HepG2 (cell line): Measurements from ENCODE around the gene SLC35A2. TPM values are rescaled to one million over a fixed set of nuclear protein-coding genes. Genes with fewer than 3 reads are reported as not detected.

Experiments used
- ATAC-seq: fragments of 200-7000 bp; cut with Tn5 transposase; 3 replicates; pipeline ENCODE4 v1.9.1; 2020; ENCODE audit warnings: mild to moderate bottlenecking, moderate library complexity
- BruUV-seq: library from RNA; stranded (reverse); fragments of 400-500 nt; replicated peaks from 2 replicates; lab custom pipeline; 2021; lab: Mats Ljungman, UMichigan
- CTCF ChIA-PET: fragments of 300-600 bp; formaldehyde crosslinking; extraction: SDS; loops from one replicate; lab custom pipeline; 2021; ENCODE audit warnings: low total read pairs, inconsistent platforms, low intra/inter-chr PET ratio; lab: Yijun Ruan, JAX
- POLR2A ChIA-PET: fragments of 350-600 bp; sonication (Branson Sonifier 250); formaldehyde crosslinking; loops from one replicate; lab custom pipeline; 2020; ENCODE audit warnings: antibody characterized with exemption, inconsistent platforms; lab: Yijun Ruan, JAX
- DNase-seq: peaks from one replicate; pipeline ENCODE4 v3.0.0-alpha.2; 2015; ENCODE audit warnings: low spot score
- FAIRE-seq: peaks from 3 replicates; lab custom pipeline; 2011; peaks lifted over from hg19 to GRCh38; lab: Jason Lieb, UNC
- H2AFZ ChIP-seq: one replicate; pipeline ENCODE4 v1.6.1; 2011; ENCODE audit warnings: low read length, inconsistent platforms
- H3K27ac ChIP-seq: fragments of 300-600 bp; 3 replicates; pipeline ENCODE4 v1.8.0; 2011; ENCODE audit warnings: mixed run types, mild to moderate bottlenecking, mixed read lengths, low read length, inconsistent platforms; ENCODE audit not compliant: insufficient read depth; ENCODE audit errors: extremely low read length
- H3K27me3 ChIP-seq, 2 experiments: fragments of 200-600 bp in 1 of 2; 2 replicates in 1 of 2; 3 replicates in 1 of 2; pipeline versions ENCODE4 v1.6.0 to v1.8.0; 2011; ENCODE audit warnings: low read length in 2 of 2, mild to moderate bottlenecking in 2 of 2, moderate library complexity in 2 of 2, inconsistent platforms in 1 of 2; ENCODE audit not compliant: insufficient read depth in 2 of 2, control insufficient read depth in 1 of 2
- H3K36me3 ChIP-seq, 2 experiments: fragments of 200-600 bp in 1 of 2; replicated peaks in 1 of 2; 2 replicates in 1 of 2; 3 replicates in 1 of 2; pipeline versions ENCODE4 v1.5.1 to v1.8.0; 2011; ENCODE audit warnings: low read length in 2 of 2, inconsistent platforms in 1 of 2; ENCODE audit not compliant: insufficient read depth in 2 of 2, control insufficient read depth in 1 of 2
- H3K4me1 ChIP-seq: 2 replicates; pipeline ENCODE4 v1.5.1; 2012; ENCODE audit warnings: low read length, inconsistent platforms; ENCODE audit not compliant: insufficient read depth
- H3K4me2 ChIP-seq: 2 replicates; pipeline ENCODE4 v1.6.0; 2011; ENCODE audit warnings: low read depth, low read length, inconsistent platforms
- H3K4me3 ChIP-seq, 3 experiments: fragments of 200-600 bp in 1 of 3; sonication (generic), shearing (Covaris generic) in 1 of 3; replicated peaks in 1 of 3; 2 replicates each; pipeline ENCODE4 v1.5.1; 2011 to 2016; ENCODE audit warnings: low read length in 3 of 3, inconsistent platforms in 2 of 3, low read depth in 2 of 3, mild to moderate bottlenecking in 2 of 3, control low read depth in 1 of 3, mixed read lengths in 1 of 3; ENCODE audit not compliant: insufficient read depth in 1 of 3
- H3K79me2 ChIP-seq: one replicate; pipeline ENCODE4 v1.6.1; 2011; ENCODE audit warnings: low read length, inconsistent platforms; ENCODE audit not compliant: insufficient read depth
- H3K9ac ChIP-seq: 2 replicates; pipeline ENCODE4 v1.6.0; 2011; ENCODE audit warnings: mild to moderate bottlenecking, low read depth, low read length, inconsistent platforms; ENCODE audit not compliant: insufficient read depth
- H3K9me3 ChIP-seq: 2 replicates; pipeline ENCODE4 v1.5.1; 2012; ENCODE audit warnings: mild to moderate bottlenecking, low read length
- H4K20me1 ChIP-seq: 2 replicates; pipeline ENCODE4 v1.6.0; 2011; ENCODE audit warnings: inconsistent platforms, mild to moderate bottlenecking, low read length, moderate library complexity; ENCODE audit not compliant: insufficient read depth
- HNRNPLL ChIP-seq: fragments of 200-400 bp; formaldehyde crosslinking; IDR thresholded peaks from 2 replicates; pipeline ENCODE4 v1.6.1; 2017; ENCODE audit warnings: mild to moderate bottlenecking, low read depth, low read length; ENCODE audit not compliant: poor library complexity, severe bottlenecking
- MAFK ChIP-seq, 2 experiments: IDR thresholded peaks in 1 of 2; conservative IDR thresholded peaks in 1 of 2; 2 replicates each; pipeline ENCODE4 v1.6.1; 2011; ENCODE audit warnings: improper control_type of control experiment in 2 of 2, low read length in 2 of 2
- MTA3 ChIP-seq: sonication (generic); formaldehyde crosslinking; IDR thresholded peaks from 2 replicates; pipeline ENCODE4 v1.4.0; 2020; ENCODE audit warnings: missing genetic modification reagents
- NR1H2 ChIP-seq: sonication (generic); formaldehyde crosslinking; IDR thresholded peaks from 2 replicates; pipeline ENCODE4 v1.8.1; 2022; ENCODE audit warnings: low read depth, missing genetic modification reagents, borderline replicate concordance
- REL ChIP-seq: sonication (generic); formaldehyde crosslinking; conservative IDR thresholded peaks from 2 replicates; pipeline ENCODE4 v1.8.0; 2022; ENCODE audit warnings: mild to moderate bottlenecking, missing genetic modification reagents, moderate library complexity
- ZNF609 ChIP-seq: sonication (generic); formaldehyde crosslinking; IDR thresholded peaks from 2 replicates; pipeline ENCODE4 v1.4.0; 2020; ENCODE audit warnings: mild to moderate bottlenecking, missing genetic modification reagents, borderline replicate concordance
- ZSCAN30 ChIP-seq: sonication (generic); formaldehyde crosslinking; IDR thresholded peaks from 2 replicates; pipeline ENCODE4 v1.5.0; 2020; ENCODE audit warnings: mild to moderate bottlenecking, missing genetic modification reagents
- ZXDC ChIP-seq: sonication (generic); formaldehyde crosslinking; IDR thresholded peaks from 2 replicates; pipeline ENCODE4 v1.5.0; 2020; ENCODE audit warnings: mild to moderate bottlenecking, missing genetic modification reagents
- WGBS: methylation state at CpG from one replicate; pipeline ENCODE4 v1.1.6; 2017; ENCODE audit warnings: low lambda C conversion rate; 5-methylcytosine and 5-hydroxymethylcytosine counted together
- in situ Hi-C: cut with HindIII; loops from 2 replicates; pipeline ENCODE4 v1.10.0; 2017; ENCODE audit warnings: low pct_unique_long_range_greater_than_20kb; ENCODE audit not compliant: extremely low pct_ligation_motif_present
- intact Hi-C: fragments of 100-400 bp; cut with micrococcal nuclease; formaldehyde crosslinking; loops from one replicate; pipeline ENCODE4 v1.10.0; 2022; ENCODE audit not compliant: unreplicated experiment
- polyA plus RNA-seq, 8 experiments: library from polyadenylated mRNA; depleted of rRNA in 3 of 8; stranded (reverse) in 7 of 8; unstranded in 1 of 8; fragments of >200 nt; fragmentation: Illumina TruSeq in 4 of 8; extraction: Trizol in 4 of 8; gene quantifications; 2 replicates each; pipeline versions ENCODE4 v1.2.1 to v1.2.3, GENCODE V29; 2011 to 2016; ENCODE audit warnings: low read depth in 4 of 8, missing spikeins in 1 of 8, mixed read lengths in 1 of 8; ENCODE audit not compliant: insufficient read depth in 1 of 8
- total RNA-seq, 5 experiments: library from RNA; depleted of rRNA; stranded (reverse); fragments of >200 nt; fragmentation: Illumina TruSeq; extraction: Trizol; gene quantifications; 2 replicates each; pipeline ENCODE4 v1.2.3, GENCODE V29; 2016; ENCODE audit warnings: low read depth in 1 of 5
- TF ChIP-seq, protein P1 (sequence below): sonication (generic); formaldehyde crosslinking; IDR thresholded peaks from 2 replicates; pipeline ENCODE4 v1.4.0; 2020; ENCODE audit warnings: missing genetic modification reagents
- TF ChIP-seq, protein P2 (sequence below): sonication (generic); formaldehyde crosslinking; IDR thresholded peaks from 2 replicates; pipeline ENCODE4 v1.5.1; 2020; ENCODE audit warnings: missing genetic modification reagents, mild to moderate bottlenecking, borderline replicate concordance
- TF ChIP-seq, protein P3 (sequence below): sonication (generic); formaldehyde crosslinking; IDR thresholded peaks from 2 replicates; pipeline ENCODE4 v1.5.1; 2020; ENCODE audit warnings: missing genetic modification reagents, mild to moderate bottlenecking, borderline replicate concordance

SLC35A2 gene
- total and polyA plus RNA-seq, 2 of the 13 experiments (the other 11 are each of a cell fraction or from before 2014, with no cell fraction given) = 32.1 to 40.8 TPM

DNA sequence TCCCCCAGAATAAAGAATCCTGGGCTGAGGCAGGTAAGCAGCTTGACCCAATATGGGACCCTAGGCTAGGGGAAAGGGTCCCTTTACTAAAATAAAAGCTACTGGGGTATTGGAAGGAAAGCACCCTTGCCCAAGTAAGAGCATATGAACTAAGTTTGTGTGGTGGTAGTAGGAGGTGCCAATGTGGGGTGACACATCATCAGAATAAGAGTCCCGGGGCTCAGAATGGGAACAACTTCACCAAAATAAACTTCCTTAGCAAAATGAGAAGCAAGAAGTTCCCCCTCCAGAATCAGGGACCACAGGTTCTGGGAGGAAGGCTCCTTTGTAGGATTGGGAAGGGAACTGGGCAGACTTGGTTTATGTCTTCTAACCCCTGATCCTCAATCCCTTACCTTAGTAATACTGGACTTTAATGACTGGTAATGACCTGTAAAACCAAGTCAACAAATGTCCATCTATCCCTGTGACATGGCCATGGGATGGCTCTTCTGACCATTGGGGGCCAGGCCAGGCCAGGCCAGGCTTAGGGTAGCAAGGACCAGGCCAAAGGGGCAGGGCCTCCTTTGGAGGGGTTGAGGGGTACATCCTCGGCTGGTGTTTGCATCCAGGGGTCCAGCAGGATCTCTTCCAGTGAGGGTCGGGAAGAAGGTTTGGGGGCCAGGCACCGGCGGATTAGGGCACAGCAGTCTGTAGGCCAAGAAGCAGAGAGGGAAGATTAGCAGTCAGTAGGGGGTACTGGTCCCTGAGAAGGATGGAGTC is 2.3 kb upstream of the SLC35A2 start:
- in situ Hi-C loops = no loop called here
- Histone ChIP-seq H4K20me1 (no peaks in the 10 kb centered on the region), H3K4me2 (no peak overlapping the region)
- TF ChIP-seq NR1H2 (CRISPR knock-in tag) (no peak), MTA3 (CRISPR knock-in tag) (no peak), ZXDC (CRISPR knock-in tag) (no peak), MAFK (conservative IDR thresholded peaks at IDR 0.05 in 1 of 2, IDR thresholded peaks at IDR 0.05 in 1 of 2; ENCODE audit: low read length in 2 of 2) (no peak), REL (CRISPR knock-in tag) (no peak), HNRNPLL (no peak), ZSCAN30 (CRISPR knock-in tag) (no peak), ZNF609 (CRISPR knock-in tag) (no peak)
- TF ChIP-seq, protein P1, sequence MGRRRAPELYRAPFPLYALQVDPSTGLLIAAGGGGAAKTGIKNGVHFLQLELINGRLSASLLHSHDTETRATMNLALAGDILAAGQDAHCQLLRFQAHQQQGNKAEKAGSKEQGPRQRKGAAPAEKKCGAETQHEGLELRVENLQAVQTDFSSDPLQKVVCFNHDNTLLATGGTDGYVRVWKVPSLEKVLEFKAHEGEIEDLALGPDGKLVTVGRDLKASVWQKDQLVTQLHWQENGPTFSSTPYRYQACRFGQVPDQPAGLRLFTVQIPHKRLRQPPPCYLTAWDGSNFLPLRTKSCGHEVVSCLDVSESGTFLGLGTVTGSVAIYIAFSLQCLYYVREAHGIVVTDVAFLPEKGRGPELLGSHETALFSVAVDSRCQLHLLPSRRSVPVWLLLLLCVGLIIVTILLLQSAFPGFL (CRISPR knock-in tag) = no peak
- TF ChIP-seq, protein P2, sequence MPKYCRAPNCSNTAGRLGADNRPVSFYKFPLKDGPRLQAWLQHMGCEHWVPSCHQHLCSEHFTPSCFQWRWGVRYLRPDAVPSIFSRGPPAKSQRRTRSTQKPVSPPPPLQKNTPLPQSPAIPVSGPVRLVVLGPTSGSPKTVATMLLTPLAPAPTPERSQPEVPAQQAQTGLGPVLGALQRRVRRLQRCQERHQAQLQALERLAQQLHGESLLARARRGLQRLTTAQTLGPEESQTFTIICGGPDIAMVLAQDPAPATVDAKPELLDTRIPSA (CRISPR knock-in tag) = no peak
- TF ChIP-seq, protein P3, sequence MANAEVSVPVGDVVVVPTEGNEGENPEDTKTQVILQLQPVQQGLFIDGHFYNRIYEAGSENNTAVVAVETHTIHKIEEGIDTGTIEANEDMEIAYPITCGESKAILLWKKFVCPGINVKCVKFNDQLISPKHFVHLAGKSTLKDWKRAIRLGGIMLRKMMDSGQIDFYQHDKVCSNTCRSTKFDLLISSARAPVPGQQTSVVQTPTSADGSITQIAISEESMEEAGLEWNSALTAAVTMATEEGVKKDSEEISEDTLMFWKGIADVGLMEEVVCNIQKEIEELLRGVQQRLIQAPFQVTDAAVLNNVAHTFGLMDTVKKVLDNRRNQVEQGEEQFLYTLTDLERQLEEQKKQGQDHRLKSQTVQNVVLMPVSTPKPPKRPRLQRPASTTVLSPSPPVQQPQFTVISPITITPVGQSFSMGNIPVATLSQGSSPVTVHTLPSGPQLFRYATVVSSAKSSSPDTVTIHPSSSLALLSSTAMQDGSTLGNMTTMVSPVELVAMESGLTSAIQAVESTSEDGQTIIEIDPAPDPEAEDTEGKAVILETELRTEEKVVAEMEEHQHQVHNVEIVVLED = no peak

More for the DNA sequence above, 2.3 kb upstream of the SLC35A2 start:
- DNase-seq (no peak), FAIRE-seq (no peak), ATAC-seq (no peak)
- no peak overlapping the region for H3K27ac ChIP-seq
- no peak overlapping the region for H3K4me3 ChIP-seq
- peaks cover 27% of the 10 kb centered on the region for H3K79me2 ChIP-seq
- POLR2A ChIA-PET = no interaction called here
- CTCF ChIA-PET = no interaction called here
- intact Hi-C loops = loop anchor here (10.0 kb wide), 1 partner anchor 149 kb away; the partner anchor contains the start of gene GLOD5
- no peaks in the 10 kb centered on the region; a peak in 1 of 5 replicates for H3K27me3 ChIP-seq
- BruUV-seq = no TSS peak
- WGBS = 91% methylated on average over 5 of the region's 5 CpGs
- H3K36me3 ChIP-seq = peaks cover 2 to 17% of the 10 kb centered on the region in 2 experiments; a peak in 2 of 5 replicates
- no peak overlapping the region for H2AFZ ChIP-seq
- H3K9me3 ChIP-seq = no peaks in the 10 kb centered on the region
- H3K9ac ChIP-seq = no peak overlapping the region
- peaks cover 40% of the 10 kb centered on the region for H3K4me1 ChIP-seq
